WERI-Rb-1 (cell line): ENCODE data around the gene PLCXD1.

Experiments
- DNase-seq: peaks from one replicate; pipeline ENCODE4 v3.0.0-alpha.2; 2020
- H3K27ac ChIP-seq: fragments of 250-450 bp; sonication (Bioruptor Pico); 2 replicates; pipeline ENCODE4 v1.5.1; 2020; ENCODE audit warnings: mild to moderate bottlenecking, moderate library complexity
- H3K27me3 ChIP-seq: fragments of 250-450 bp; sonication (Bioruptor Pico); 2 replicates; pipeline ENCODE4 v1.5.1; 2021; ENCODE audit warnings: mild to moderate bottlenecking, low read depth, moderate library complexity; ENCODE audit not compliant: insufficient read depth, severe bottlenecking
- H3K36me3 ChIP-seq: fragments of 250-450 bp; sonication (Bioruptor Pico); 2 replicates; pipeline ENCODE4 v1.5.1; 2020; ENCODE audit warnings: mild to moderate bottlenecking, moderate library complexity
- H3K4me3 ChIP-seq: 2 replicates; pipeline ENCODE4 v1.5.1; 2011; ENCODE audit warnings: low read depth, mild to moderate bottlenecking, control low read depth, low read length
- H3K9me3 ChIP-seq: fragments of 250-450 bp; sonication (Bioruptor Pico); 2 replicates; pipeline ENCODE4 v1.5.1; 2021; ENCODE audit warnings: mild to moderate bottlenecking, moderate library complexity; ENCODE audit not compliant: severe bottlenecking
- TF ChIP-seq, protein P1 (sequence below): IDR thresholded peaks from 2 replicates; pipeline ENCODE4 v1.5.1; 2011; ENCODE audit warnings: low read depth, mild to moderate bottlenecking, control low read depth, inconsistent platforms, low read length

Gene PLCXD1

DNA sequence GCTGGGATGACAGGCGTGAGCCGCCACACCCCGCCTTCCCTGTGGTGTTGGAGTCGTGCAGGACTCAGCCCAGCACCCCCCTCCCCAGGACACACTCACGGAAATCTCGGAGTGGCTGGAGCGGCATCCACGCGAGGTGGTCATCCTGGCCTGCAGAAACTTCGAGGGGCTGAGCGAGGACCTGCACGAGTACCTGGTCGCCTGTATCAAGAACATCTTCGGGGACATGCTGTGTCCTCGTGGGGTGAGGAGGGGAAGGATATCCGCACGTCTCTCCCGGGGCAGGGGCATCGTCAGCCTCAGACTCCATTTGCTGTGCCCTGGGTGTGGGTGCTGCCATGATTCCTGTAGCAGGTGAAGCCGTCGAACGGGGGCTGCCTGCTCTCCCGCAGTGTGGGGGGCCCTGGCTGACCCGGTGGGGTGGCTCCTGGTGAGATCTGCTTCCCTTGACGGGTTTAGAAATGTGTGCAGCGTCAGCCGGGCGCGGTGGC lies 10.3 kb downstream of the PLCXD1 start:
- H3K27me3 ChIP-seq = no peaks in the 10 kb centered on the region
- peaks cover 83% of the 10 kb centered on the region for H3K36me3 ChIP-seq
- no peak overlapping the region for H3K27ac ChIP-seq
- peak; percentile 3 for DNase-seq
- peaks cover 4% of the 10 kb centered on the region for H3K9me3 ChIP-seq
- no peak overlapping the region for H3K4me3 ChIP-seq
- TF ChIP-seq, protein P1, sequence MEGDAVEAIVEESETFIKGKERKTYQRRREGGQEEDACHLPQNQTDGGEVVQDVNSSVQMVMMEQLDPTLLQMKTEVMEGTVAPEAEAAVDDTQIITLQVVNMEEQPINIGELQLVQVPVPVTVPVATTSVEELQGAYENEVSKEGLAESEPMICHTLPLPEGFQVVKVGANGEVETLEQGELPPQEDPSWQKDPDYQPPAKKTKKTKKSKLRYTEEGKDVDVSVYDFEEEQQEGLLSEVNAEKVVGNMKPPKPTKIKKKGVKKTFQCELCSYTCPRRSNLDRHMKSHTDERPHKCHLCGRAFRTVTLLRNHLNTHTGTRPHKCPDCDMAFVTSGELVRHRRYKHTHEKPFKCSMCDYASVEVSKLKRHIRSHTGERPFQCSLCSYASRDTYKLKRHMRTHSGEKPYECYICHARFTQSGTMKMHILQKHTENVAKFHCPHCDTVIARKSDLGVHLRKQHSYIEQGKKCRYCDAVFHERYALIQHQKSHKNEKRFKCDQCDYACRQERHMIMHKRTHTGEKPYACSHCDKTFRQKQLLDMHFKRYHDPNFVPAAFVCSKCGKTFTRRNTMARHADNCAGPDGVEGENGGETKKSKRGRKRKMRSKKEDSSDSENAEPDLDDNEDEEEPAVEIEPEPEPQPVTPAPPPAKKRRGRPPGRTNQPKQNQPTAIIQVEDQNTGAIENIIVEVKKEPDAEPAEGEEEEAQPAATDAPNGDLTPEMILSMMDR = no peak

DNA sequence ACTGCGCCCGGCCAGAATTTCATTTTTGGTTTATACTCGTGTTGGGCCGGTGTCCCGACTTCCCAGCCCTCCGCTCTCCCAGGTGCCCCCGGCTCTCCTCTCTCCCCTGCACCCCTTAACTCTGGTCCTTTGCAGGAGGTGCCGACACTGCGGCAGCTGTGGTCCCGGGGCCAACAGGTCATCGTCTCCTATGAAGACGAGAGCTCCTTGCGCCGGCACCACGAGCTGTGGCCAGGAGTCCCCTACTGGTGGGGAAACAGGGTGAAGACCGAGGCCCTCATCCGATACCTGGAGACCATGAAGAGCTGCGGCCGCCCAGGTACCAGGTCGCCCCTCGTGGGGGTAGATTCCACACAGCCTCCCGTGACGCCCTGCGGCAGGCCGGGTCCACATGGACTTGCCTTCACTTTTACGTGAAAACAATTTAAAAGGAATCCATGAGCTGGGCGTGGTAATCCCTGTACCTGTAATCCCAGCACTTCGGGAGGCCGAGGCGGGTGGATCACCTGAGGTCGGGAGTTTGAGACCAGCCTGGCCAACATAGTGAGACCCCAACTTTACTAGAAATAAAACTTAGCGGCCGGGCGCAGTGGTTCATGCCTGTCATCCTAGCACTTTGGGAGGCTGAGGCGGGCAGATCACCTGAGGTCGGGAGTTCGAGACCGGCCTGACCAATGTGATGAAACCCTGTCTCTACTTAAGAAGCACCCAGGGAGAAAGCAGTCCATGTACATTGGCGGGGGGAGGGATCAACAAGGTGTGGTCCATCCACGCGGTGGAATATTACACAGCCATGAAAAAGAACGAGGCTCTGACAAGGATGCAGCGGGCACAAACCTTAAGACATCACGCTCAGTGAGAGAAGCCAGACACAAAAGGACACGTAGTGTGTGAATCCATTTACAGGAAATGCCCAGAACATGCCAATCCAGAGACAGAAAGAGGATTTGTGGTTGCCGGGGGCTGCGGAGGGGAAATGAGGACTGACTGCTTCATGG lies 12.0 kb downstream of the PLCXD1 start:
- TF ChIP-seq, protein P1 = no peak
- H3K36me3 ChIP-seq = peaks cover 73% of the 10 kb centered on the region
- peak; percentile 5 for DNase-seq

DNA sequence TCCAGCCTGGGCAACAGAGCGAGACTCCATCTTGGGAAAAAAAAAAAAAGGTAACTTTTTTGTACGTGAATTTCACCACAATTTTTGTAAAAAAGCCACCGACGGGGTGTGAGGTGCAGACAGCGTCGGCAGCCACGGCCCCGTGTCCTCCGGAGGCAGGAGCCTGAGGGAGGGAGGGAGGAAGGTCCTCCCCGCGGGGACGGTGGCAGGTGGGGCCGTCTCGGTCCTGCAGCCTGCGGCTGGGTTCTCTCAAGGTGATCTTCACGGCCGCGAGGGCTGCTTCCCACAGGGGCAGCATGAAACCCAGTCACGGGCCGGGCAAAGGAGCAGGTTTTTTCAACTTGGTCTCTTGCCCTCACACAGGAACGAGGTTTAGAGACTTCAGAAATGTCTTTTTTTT lies 14.0 kb downstream of the PLCXD1 start:
- no peak for DNase-seq

More for the DNA sequence above, 12.0 kb downstream of the PLCXD1 start:
- Histone ChIP-seq H3K4me3 (no peak overlapping the region), H3K27me3 (no peaks in the 10 kb centered on the region), H3K9me3 (peaks cover 4% of the 10 kb centered on the region), H3K27ac (no peak overlapping the region)

DNA sequence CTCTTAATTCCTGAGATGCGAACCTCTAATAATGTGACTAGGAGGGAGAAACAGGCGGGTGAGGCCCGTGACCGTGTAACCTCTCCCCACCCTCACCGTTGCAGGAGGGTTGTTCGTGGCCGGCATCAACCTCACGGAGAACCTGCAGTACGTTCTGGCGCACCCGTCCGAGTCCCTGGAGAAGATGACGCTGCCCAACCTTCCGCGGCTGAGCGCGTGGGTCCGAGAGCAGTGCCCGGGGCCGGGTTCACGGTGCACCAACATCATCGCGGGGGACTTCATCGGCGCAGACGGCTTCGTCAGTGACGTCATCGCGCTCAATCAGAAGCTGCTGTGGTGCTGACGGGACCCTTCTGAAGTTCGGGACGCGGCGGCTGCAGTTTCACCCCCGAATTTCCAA lies 17.8 kb downstream of the PLCXD1 start:
- Histone ChIP-seq H3K9me3 (no peaks in the 10 kb centered on the region), H3K27ac (no peak overlapping the region), H3K36me3 (peaks cover 66% of the 10 kb centered on the region), H3K4me3 (no peak overlapping the region), H3K27me3 (no peaks in the 10 kb centered on the region)
- DNase-seq = no peak
- TF ChIP-seq, protein P1 = no peak

More for the DNA sequence above, 14.0 kb downstream of the PLCXD1 start:
- H3K4me3 ChIP-seq = no peak overlapping the region
- peaks cover 4% of the 10 kb centered on the region for H3K9me3 ChIP-seq
- no peak overlapping the region for H3K27ac ChIP-seq
- TF ChIP-seq, protein P1 = no peak
- peaks cover 69% of the 10 kb centered on the region for H3K36me3 ChIP-seq
- H3K27me3 ChIP-seq = no peaks in the 10 kb centered on the region

DNA sequence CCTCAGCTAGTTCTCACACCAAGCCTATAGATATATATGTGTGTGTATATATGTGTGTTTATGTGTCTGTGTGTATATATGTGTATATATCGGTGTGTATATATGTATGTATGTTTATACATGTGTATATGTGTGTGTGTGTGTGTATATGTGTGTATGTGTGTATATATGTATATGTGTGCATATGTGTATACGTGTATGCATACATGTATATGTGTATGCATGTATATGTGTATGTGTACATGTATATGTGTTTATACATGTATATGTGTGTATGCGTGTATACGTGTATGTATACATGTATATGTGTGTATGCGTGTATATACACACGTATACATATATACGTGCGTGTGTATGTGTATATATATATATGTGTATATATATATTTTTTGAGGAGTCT lies 19.2 kb downstream of the PLCXD1 start:
- TF ChIP-seq, protein P1 = no peak
- Histone ChIP-seq H3K9me3 (no peaks in the 10 kb centered on the region), H3K27me3 (no peaks in the 10 kb centered on the region), H3K27ac (no peak overlapping the region), H3K36me3 (peaks cover 68% of the 10 kb centered on the region), H3K4me3 (no peak overlapping the region)
- DNase-seq = no peak
